Smooth muscle cell (in vitro differentiated cells): Measurements from ENCODE around the gene KCNJ11. TPM values are rescaled to one million over a fixed set of nuclear protein-coding genes. Genes with fewer than 3 reads are reported as not detected.

Experiments used
- DNase-seq: peaks from one replicate; lab custom pipeline; 2025; ENCODE audit not compliant: unreplicated experiment; lab: John Stamatoyannopoulos, UW
- H2AFZ ChIP-seq: fragments of 200-600 bp; sonication (generic); 2 replicates; pipeline ENCODE4 v1.6.0; 2016; ENCODE audit warnings: antibody characterized with exemption, low read depth, mild to moderate bottlenecking
- H3F3A ChIP-seq: fragments of 200-600 bp; sonication (generic); 2 replicates; pipeline ENCODE4 v1.6.0; 2017; ENCODE audit warnings: antibody characterized with exemption, low read depth
- H3K27ac ChIP-seq: fragments of 200-600 bp; sonication (generic); 2 replicates; pipeline ENCODE4 v1.5.1; 2016; ENCODE audit warnings: low read depth, mild to moderate bottlenecking
- H3K27me3 ChIP-seq: fragments of 200-600 bp; sonication (generic); 2 replicates; pipeline ENCODE4 v1.6.1; 2016; ENCODE audit warnings: low read depth, mild to moderate bottlenecking
- H3K36me3 ChIP-seq: fragments of 200-600 bp; sonication (generic); 2 replicates; pipeline ENCODE4 v1.5.1; 2016; ENCODE audit warnings: low read depth
- H3K4me1 ChIP-seq: fragments of 200-600 bp; sonication (generic); 2 replicates; pipeline ENCODE4 v1.5.1; 2016; ENCODE audit warnings: low read depth
- H3K4me2 ChIP-seq: fragments of 200-600 bp; sonication (generic); 2 replicates; pipeline ENCODE4 v1.6.0; 2016; ENCODE audit warnings: mild to moderate bottlenecking
- H3K4me3 ChIP-seq: fragments of 200-600 bp; sonication (generic); 2 replicates; pipeline ENCODE4 v1.5.1; 2016; ENCODE audit warnings: mild to moderate bottlenecking
- H3K79me2 ChIP-seq: fragments of 200-600 bp; sonication (generic); 2 replicates; pipeline ENCODE4 v1.6.0; 2016; ENCODE audit warnings: low read depth, mild to moderate bottlenecking
- H3K9ac ChIP-seq: fragments of 200-600 bp; sonication (generic); 2 replicates; pipeline ENCODE4 v1.6.0; 2016; ENCODE audit warnings: low read depth
- H3K9me3 ChIP-seq: fragments of 200-600 bp; sonication (generic); replicated peaks from 2 replicates; pipeline ENCODE4 v1.5.1; 2016; ENCODE audit warnings: low read depth
- H4K20me1 ChIP-seq: fragments of 200-600 bp; sonication (generic); 2 replicates; pipeline ENCODE4 v1.6.0; 2016; ENCODE audit warnings: low read depth
- WGBS: methylation state at CpG from one replicate; pipeline ENCODE4 v1.1.7; 2016; ENCODE audit warnings: low lambda C conversion rate; 5-methylcytosine and 5-hydroxymethylcytosine counted together
- polyA plus RNA-seq: library from polyadenylated mRNA; unstranded; fragments of >200 nt; fragmentation: Nextera tagmentation; extraction: Ambion mirVana; gene quantifications from 2 replicates; pipeline ENCODE4 v1.2.1, GENCODE V29; 2016
- total RNA-seq: library from RNA; depleted of rRNA; stranded (reverse); fragments of >200 nt; gene quantifications from 2 replicates; pipeline ENCODE4 v1.2.3, GENCODE V29; 2014
- TF ChIP-seq, protein P1 (sequence below): fragments of 200-600 bp; sonication (generic); IDR thresholded peaks from 2 replicates; pipeline ENCODE4 v1.5.1; 2017; ENCODE audit warnings: borderline replicate concordance, mild to moderate bottlenecking, antibody characterized with exemption; ENCODE audit not compliant: insufficient read depth, poor library complexity, severe bottlenecking

KCNJ11 gene
- total and polyA plus RNA-seq, 2 experiments from 2014 or later: not detected

DNA sequence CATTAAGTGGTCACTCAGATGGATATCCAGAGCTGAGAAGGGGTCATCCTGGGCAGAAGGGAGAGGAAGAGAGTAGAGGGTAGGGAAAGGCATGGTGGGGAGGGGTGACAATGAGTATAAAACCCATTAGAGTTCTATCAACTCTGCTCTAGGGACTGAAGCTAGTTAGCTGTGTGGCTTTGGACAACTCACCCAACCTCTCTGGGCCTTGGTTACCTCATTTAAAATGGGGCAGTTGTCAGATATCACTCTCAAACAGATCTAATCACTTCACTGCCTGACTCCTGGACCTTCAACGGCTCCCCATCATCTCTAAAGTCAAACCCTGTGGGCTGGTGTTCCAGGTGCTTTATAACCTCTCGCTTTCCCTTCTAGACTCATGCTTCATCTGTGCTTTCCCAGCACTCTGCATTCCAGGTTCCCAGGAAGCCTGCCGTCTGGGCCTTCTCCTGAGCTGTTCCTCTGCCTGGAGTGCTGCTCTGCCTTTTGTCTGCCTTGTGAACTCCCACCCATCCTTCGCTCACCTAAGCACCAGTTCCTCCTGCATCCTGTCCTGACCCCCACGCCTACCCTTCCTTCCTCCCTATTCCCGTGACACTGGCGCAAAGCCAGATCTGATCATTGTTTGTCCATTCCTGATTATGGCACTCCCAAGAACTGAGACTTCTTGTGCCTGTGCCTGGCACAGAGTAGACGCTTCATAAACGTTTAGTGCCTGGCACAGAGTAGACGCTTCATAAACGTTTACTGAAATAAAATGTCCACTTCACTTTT is 22.3 kb upstream of the KCNJ11 start:
- Histone ChIP-seq H3K4me2 (no peak overlapping the region), H3K9ac (no peak overlapping the region), H3K36me3 (no peaks in the 10 kb centered on the region), H3K4me1 (peaks cover 6% of the 10 kb centered on the region), H3K79me2 (no peaks in the 10 kb centered on the region), H3K27ac (no peak overlapping the region), H4K20me1 (no peaks in the 10 kb centered on the region), H3K27me3 (peaks cover 38% of the 10 kb centered on the region), H3K9me3 (no peaks in the 10 kb centered on the region), H2AFZ (no peak overlapping the region), H3K4me3 (no peak overlapping the region), H3F3A (no peaks in the 10 kb centered on the region)
- TF ChIP-seq, protein P1, sequence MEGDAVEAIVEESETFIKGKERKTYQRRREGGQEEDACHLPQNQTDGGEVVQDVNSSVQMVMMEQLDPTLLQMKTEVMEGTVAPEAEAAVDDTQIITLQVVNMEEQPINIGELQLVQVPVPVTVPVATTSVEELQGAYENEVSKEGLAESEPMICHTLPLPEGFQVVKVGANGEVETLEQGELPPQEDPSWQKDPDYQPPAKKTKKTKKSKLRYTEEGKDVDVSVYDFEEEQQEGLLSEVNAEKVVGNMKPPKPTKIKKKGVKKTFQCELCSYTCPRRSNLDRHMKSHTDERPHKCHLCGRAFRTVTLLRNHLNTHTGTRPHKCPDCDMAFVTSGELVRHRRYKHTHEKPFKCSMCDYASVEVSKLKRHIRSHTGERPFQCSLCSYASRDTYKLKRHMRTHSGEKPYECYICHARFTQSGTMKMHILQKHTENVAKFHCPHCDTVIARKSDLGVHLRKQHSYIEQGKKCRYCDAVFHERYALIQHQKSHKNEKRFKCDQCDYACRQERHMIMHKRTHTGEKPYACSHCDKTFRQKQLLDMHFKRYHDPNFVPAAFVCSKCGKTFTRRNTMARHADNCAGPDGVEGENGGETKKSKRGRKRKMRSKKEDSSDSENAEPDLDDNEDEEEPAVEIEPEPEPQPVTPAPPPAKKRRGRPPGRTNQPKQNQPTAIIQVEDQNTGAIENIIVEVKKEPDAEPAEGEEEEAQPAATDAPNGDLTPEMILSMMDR: no peak
- WGBS: 85% methylated on average over 11 of the region's 11 CpGs
- no peak for DNase-seq

DNA sequence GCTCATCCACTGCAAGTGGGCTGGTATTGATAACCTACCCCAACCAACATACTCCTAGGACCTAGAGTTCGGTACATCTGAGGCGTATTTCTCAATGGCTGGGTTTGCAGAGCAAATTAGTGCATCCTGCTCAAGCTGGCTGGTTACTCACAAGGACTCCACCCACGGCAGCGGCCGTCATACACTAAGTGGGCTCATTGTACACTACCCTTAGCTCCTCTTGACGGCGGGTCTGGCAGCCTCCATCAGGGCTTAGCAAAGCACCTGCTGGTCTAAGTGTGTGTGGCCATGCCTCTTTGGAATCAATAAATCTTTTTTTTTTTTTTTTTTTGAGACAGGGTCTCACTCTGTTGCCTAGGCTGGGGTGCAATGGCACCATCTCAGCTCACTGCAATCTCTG is 20.2 kb upstream of the KCNJ11 start:
- Histone ChIP-seq H3K79me2 (no peaks in the 10 kb centered on the region), H2AFZ (no peak overlapping the region), H3K27ac (no peak overlapping the region), H3K27me3 (peaks cover 16% of the 10 kb centered on the region), H3K9ac (no peak overlapping the region), H3F3A (no peaks in the 10 kb centered on the region), H3K4me2 (no peak overlapping the region), H3K9me3 (no peaks in the 10 kb centered on the region), H3K4me1 (peaks cover 5% of the 10 kb centered on the region), H4K20me1 (no peaks in the 10 kb centered on the region), H3K36me3 (no peaks in the 10 kb centered on the region), H3K4me3 (no peak overlapping the region)
- DNase-seq: no peak
- TF ChIP-seq, protein P1: no peak
- 91% methylated on average over 7 of the region's 7 CpGs for WGBS

DNA sequence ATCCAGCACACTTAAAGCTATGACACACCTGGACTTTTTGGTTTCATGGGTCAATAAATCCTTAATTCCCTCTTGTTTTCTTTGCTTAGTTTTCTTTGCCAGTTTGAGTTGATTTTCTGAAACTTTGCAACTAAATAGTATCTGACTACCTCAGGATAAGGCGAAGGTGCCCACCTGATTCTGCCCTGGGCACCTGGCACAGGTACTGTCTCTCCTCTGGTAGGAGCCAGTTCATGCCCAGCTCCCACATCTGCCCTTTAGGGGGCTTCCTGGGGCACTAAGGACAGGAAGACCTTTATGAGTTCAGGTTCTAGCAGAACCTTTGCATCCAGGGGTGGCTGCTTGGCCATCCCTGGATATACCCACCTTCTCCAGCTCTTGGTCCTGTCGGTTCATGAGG is 19.6 kb upstream of the KCNJ11 start:
- Histone ChIP-seq H3K79me2 (no peaks in the 10 kb centered on the region), H3K36me3 (no peaks in the 10 kb centered on the region), H3K27me3 (peaks cover 10% of the 10 kb centered on the region), H3F3A (no peaks in the 10 kb centered on the region), H4K20me1 (no peaks in the 10 kb centered on the region), H3K9ac (no peak overlapping the region), H2AFZ (no peak overlapping the region), H3K4me2 (no peak overlapping the region), H3K4me1 (no peaks in the 10 kb centered on the region), H3K9me3 (no peaks in the 10 kb centered on the region), H3K4me3 (no peak overlapping the region), H3K27ac (no peak overlapping the region)
- 87% methylated on average over 2 of the region's 2 CpGs for WGBS
- TF ChIP-seq, protein P1: no peak
- no peak for DNase-seq

DNA sequence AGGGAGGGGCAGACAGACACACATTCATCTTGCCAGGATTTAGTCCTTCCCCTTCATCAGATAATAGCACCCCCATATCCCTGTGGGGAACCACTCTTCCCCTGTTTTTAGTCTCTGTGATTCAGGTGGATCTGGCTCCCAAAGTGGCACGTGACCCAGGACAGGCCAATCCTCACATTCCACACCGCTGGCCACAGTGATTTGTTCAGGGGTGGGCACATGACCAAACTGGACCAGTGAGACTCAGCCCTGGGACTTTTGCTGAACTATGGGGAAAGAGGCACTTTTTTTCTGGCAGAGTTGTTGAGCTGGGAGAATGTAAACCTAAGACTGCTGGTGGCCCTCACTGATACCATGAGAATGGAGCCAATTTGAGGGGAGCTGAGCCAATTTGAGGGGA is 19.1 kb upstream of the KCNJ11 start:
- Histone ChIP-seq H3K27ac (no peak overlapping the region), H4K20me1 (no peaks in the 10 kb centered on the region), H3F3A (no peaks in the 10 kb centered on the region), H3K4me1 (no peaks in the 10 kb centered on the region), H3K9ac (no peak overlapping the region), H3K4me2 (no peak overlapping the region), H2AFZ (no peak overlapping the region), H3K9me3 (no peaks in the 10 kb centered on the region), H3K79me2 (no peaks in the 10 kb centered on the region), H3K27me3 (peaks cover 6% of the 10 kb centered on the region), H3K4me3 (no peak overlapping the region), H3K36me3 (no peaks in the 10 kb centered on the region)
- 80% methylated on average over 2 of the region's 2 CpGs for WGBS
- DNase-seq: no peak
- TF ChIP-seq, protein P1: no peak
